Renal cortical epithelial cell (primary cell): Measurements from ENCODE around the gene PLD2. TPM values are rescaled to one million over a fixed set of nuclear protein-coding genes. Genes with fewer than 3 reads are reported as not detected.
"Not testable (repeated sequence)": the region's sequence is repeated elsewhere in the genome, so short reads cannot be mapped to it uniquely, and the experiment has no call there.

Experiments used
- DNase-seq: peaks from one replicate; pipeline ENCODE4 v3.0.0-alpha.2; 2011; ENCODE audit warnings: low read depth
- total RNA-seq: library from RNA; depleted of rRNA; stranded (reverse); fragments of >200 nt; gene quantifications from 2 replicates; pipeline ENCODE4 v1.2.3, GENCODE V29; 2014

Gene PLD2
- total RNA-seq, 1 donor from 2014 or later = 21.3 TPM

GRCh38 chr17:4856937-4857314 lies 50.0 kb downstream of the PLD2 start:
- DNase-seq = no peak

GRCh38 chr17:4857347-4857746 lies 50.4 kb downstream of the PLD2 start:
- not testable (repeated sequence) for DNase-seq

- peak; percentile 49 for DNase-seq
These were observed 51.3 kb downstream of the PLD2 start for GRCh38 chr17:4858068-4858881.

GRCh38 chr17:4858882-4859260 lies 51.9 kb downstream of the PLD2 start:
- DNase-seq = peak; percentile 69

GRCh38 chr17:4859816-4860625 lies 53.1 kb downstream of the PLD2 start:
- no peak for DNase-seq

- DNase-seq = no peak
These were observed 53.7 kb downstream of the PLD2 start for GRCh38 chr17:4860651-4861050.

DNA sequence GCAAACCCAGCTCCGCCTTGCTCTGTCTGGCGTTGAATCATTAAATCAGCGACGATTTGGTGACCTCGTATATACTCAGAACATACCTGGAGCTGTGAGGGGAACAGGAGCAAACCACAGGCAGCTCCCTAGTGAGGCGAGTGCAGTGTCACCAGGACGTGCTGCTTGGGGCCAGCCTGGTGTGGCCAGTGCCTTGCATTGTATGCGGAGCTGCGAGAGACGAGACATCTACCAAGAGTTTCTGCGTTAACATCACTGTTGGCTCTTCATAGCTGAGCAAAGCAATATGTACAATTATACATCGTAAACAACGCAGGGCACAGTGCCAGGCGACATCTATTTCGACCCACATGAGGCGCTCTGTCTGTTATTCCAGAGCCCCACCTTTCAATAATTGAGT lies 54.1 kb downstream of the PLD2 start:
- no peak for DNase-seq

DNA sequence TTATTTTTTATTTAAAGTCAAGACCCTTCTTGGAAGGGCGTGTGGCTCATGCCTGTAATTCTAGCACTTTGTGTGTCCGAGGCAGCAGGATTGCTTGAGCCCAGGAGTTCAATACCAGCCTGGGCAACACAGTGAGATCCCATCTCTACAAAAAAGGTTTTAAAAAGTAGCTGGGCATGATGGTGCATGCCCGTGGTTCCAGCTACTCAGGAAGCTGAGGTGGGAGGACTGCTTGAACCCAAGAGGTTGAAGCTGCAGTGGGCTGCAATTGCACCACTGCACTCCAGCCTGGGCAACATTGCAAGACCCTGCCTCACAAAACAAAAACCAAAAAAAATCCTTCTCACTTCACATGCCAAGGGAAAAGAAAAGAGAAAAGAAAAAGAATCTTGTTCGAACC lies 55.8 kb downstream of the PLD2 start:
- DNase-seq = no peak

- DNase-seq = no peak
These were observed 56.4 kb downstream of the PLD2 start for GRCh38 chr17:4863321-4863720.

DNA sequence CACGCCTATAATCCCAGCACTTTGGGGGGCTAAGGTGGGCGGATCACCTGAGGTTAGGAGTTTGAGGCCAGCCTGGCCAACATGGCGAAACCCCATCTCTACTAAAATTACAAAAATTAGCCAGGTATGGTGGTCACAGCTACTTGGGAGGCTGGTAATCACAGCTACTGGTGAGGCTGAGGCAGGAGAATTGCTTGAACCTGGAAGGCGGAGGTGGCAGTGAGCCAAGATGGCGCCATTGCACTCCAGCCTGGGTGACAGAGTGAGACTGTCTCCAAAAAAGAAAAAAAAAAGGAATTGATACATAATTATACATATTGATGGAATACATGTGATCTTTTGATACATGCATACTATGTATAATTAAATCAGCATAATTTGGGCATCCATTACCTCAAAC lies 60.6 kb downstream of the PLD2 start:
- DNase-seq = not testable (repeated sequence)

GRCh38 chr17:4869058-4869998 lies 62.4 kb downstream of the PLD2 start:
- not testable (repeated sequence) for DNase-seq

DNA sequence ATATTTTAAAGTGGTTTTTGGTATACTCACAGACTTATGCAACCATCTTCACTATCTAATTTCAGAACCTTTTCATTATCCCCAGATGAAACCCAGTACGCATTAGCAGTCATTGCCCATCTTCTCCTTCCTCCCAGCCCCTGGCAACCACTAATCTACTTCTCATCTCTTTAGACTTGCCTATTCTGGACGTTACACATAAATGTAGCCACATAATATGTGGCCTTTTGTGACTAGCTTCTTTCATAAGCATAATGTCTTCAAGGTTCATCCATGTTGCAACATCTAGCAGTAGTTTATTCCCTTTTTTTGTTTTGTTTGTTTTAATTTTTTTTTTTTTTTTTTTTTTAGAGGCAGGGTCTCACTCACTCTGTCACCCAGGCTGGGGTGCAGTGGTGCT lies 63.9 kb downstream of the PLD2 start:
- no peak for DNase-seq

DNA sequence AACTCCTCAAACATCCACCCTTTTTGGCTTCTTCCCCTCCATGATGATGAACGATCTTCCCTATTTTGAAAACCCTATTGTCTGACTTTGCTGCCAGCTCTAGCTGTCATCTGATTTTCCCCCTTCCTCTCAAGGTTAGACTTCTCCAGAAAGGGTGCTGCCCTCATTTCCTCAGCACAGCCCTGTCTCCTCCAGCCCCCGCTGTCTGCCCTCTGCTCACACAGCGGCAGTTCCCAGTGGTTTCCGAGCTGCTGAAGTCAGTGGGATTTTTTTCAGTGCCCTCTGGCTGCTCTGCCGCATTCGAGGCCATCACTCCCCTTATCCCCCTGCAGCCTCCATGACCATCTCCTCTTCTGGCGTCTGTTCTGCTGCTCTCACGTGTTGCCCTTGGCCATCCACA lies 65.8 kb downstream of the PLD2 start:
- DNase-seq = no peak

Other genes with a start within 250 kb of the PLD2 start
- gene GGT6, start 246.6 kb upstream of the PLD2 start, total RNA-seq = 0.05 TPM in 1 of 2 replicates, not detected in the other
- gene SMTNL2, start 222.6 kb upstream of the PLD2 start, total RNA-seq = under 0.01 and 16.1 TPM in 2 replicates
- gene ALOX15, start 165.5 kb upstream of the PLD2 start, total RNA-seq = not detected in 2 replicates
- 16.0 and 31.7 TPM in 2 replicates for gene PELP1, start 103.0 kb upstream of the PLD2 start, total RNA-seq
- gene ARRB2, start 96.5 kb upstream of the PLD2 start, total RNA-seq = 2.1 and 2.7 TPM in 2 replicates
- 17.4 and 20.6 TPM in 2 replicates for gene MED11, start 75.7 kb upstream of the PLD2 start, total RNA-seq
- gene ZMYND15, start 67.3 kb upstream of the PLD2 start, total RNA-seq = 0.30 and 1.0 TPM in 2 replicates
- 36.2 and 48.6 TPM in 2 replicates for gene CXCL16, start 67.2 kb upstream of the PLD2 start, total RNA-seq
- gene TM4SF5, start 35.3 kb upstream of the PLD2 start, total RNA-seq = not detected in 2 replicates
- gene VMO1, start 20.8 kb upstream of the PLD2 start, total RNA-seq = not detected in 2 replicates
- gene GLTPD2, start 18.2 kb upstream of the PLD2 start, total RNA-seq = not detected in 2 replicates
- gene PSMB6, start 11.0 kb upstream of the PLD2 start, total RNA-seq = 79.0 and 204 TPM in 2 replicates
- 20.8 and 84.6 TPM in 2 replicates for gene MINK1, start 26.2 kb downstream of the PLD2 start, total RNA-seq
- gene C17orf107, start 92.4 kb downstream of the PLD2 start, total RNA-seq = 1.7 and 4.2 TPM in 2 replicates
- gene CHRNE, start 95.9 kb downstream of the PLD2 start, total RNA-seq = 0.25 and 0.35 TPM in 2 replicates
- not detected in 2 replicates for gene GP1BA, start 125.1 kb downstream of the PLD2 start, total RNA-seq
- 40.1 and 56.2 TPM in 2 replicates for gene SLC25A11, start 132.9 kb downstream of the PLD2 start, total RNA-seq
- gene RNF167, start 133.1 kb downstream of the PLD2 start, total RNA-seq = 16.1 and 43.6 TPM in 2 replicates
- gene PFN1, start 141.4 kb downstream of the PLD2 start, total RNA-seq = 549 and 701 TPM in 2 replicates
- gene ENO3, start 144.0 kb downstream of the PLD2 start, total RNA-seq = 5.3 and 6.6 TPM in 2 replicates
- gene SPAG7, start 160.7 kb downstream of the PLD2 start, total RNA-seq = 45.7 and 66.5 TPM in 2 replicates
- 0.87 and 37.9 TPM in 2 replicates for gene CAMTA2, start 180.5 kb downstream of the PLD2 start, total RNA-seq
- 0.40 and 0.69 TPM in 2 replicates for gene INCA1, start 190.4 kb downstream of the PLD2 start, total RNA-seq
- gene KIF1C, start 190.8 kb downstream of the PLD2 start, total RNA-seq = 116 and 142 TPM in 2 replicates
- 0.52 and 0.55 TPM in 2 replicates for gene SLC52A1, start 228.3 kb downstream of the PLD2 start, total RNA-seq